ENCODE data around the gene GDPD5. TPM values are rescaled to one million over a fixed set of nuclear protein-coding genes. Genes with fewer than 3 reads are reported as not detected.

GDPD5 gene
- total and polyA plus RNA-seq, 8 donors: 0.58 to 57.6 (median 4.9) TPM

GRCh38 chr11:75433443-75433842 lies 92.3 kb downstream of the GDPD5 start:
- intact Hi-C loops (cut with DNase I; ENCODE audit: low total_unique reads): no loop called here
- Histone ChIP-seq H3K36me3 (peaks cover 0 to 5% (median 0%) of the 10 kb centered on the region in 4 donors), H3K27me3 (peaks cover 0 to 55% (median 12%) of the 10 kb centered on the region in 3 donors), H3K9me3 (peaks cover 0 to 6% (median 4%) of the 10 kb centered on the region in 4 donors), H3K4me3 (no peak overlapping the region), H3K4me1 (peaks cover 13 to 33% (median 22%) of the 10 kb centered on the region in 4 donors), H3K27ac (no peak overlapping the region)
- TF ChIP-seq, protein P1, sequence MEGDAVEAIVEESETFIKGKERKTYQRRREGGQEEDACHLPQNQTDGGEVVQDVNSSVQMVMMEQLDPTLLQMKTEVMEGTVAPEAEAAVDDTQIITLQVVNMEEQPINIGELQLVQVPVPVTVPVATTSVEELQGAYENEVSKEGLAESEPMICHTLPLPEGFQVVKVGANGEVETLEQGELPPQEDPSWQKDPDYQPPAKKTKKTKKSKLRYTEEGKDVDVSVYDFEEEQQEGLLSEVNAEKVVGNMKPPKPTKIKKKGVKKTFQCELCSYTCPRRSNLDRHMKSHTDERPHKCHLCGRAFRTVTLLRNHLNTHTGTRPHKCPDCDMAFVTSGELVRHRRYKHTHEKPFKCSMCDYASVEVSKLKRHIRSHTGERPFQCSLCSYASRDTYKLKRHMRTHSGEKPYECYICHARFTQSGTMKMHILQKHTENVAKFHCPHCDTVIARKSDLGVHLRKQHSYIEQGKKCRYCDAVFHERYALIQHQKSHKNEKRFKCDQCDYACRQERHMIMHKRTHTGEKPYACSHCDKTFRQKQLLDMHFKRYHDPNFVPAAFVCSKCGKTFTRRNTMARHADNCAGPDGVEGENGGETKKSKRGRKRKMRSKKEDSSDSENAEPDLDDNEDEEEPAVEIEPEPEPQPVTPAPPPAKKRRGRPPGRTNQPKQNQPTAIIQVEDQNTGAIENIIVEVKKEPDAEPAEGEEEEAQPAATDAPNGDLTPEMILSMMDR (IDR thresholded peaks at IDR 0.05): no peak
- TF ChIP-seq EP300 (IDR thresholded peaks at IDR 0.05) (no peak), POLR2A (IDR thresholded peaks at IDR 0.05) (no peak)
- 70 to 76% (median 75%) methylated on average over 6 of the region's 6 CpGs for WGBS, 5 donors
- DNase-seq: no peak

DNA sequence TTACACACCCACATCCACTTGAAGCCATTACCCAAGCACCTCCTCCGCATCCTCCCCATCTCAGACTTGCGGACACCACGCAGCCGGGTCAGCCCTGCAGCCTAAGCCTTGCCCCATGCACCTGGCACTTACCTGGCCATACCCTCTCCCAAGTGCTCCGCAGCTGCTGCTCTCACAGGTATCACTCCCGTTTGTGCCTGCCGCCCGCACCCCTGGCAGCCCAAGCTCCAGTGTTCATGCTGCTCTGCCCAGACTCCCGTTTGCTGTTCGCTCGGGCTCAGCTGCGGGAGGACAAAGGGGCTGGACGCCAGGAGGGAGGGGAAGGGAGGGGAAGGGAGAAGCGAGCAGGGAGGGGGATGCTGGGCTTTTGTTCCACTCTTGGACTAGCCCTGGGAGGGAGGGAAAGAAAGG lies 92.8 kb downstream of the GDPD5 start, which contains the start of gene KLHL35:
Gene KLHL35, minus strand, starts transcription at position 293 of the 411 bp plus-strand sequence. CDS start 2,574 bp downstream, outside the sequence.
- H3K36me3 ChIP-seq: peaks cover 0 to 5% (median 0%) of the 10 kb centered on the region in 4 donors
- peaks cover 0 to 59% (median 12%) of the 10 kb centered on the region in 3 donors for H3K27me3 ChIP-seq
- peaks cover 13 to 36% (median 24%) of the 10 kb centered on the region in 4 donors for H3K4me1 ChIP-seq
- no peak within 1 kb of the TSS for H3K27ac ChIP-seq
- TF ChIP-seq POLR2A (IDR thresholded peaks at IDR 0.05) (no peak), EP300 (IDR thresholded peaks at IDR 0.05) (no peak), POLR2AphosphoS5 (IDR thresholded peaks at IDR 0.05) (no peak)
- DNase-seq: peak in 1 of 2 donors; percentile 65
- intact Hi-C loops (cut with DNase I; ENCODE audit: low total_unique reads): no loop called here
- 17 to 27% (median 26%) methylated on average over 14 of the region's 14 CpGs for WGBS, 5 donors
- no peak within 1 kb of the TSS for H3K4me3 ChIP-seq
- peaks cover 0 to 6% (median 4%) of the 10 kb centered on the region in 4 donors for H3K9me3 ChIP-seq

DNA sequence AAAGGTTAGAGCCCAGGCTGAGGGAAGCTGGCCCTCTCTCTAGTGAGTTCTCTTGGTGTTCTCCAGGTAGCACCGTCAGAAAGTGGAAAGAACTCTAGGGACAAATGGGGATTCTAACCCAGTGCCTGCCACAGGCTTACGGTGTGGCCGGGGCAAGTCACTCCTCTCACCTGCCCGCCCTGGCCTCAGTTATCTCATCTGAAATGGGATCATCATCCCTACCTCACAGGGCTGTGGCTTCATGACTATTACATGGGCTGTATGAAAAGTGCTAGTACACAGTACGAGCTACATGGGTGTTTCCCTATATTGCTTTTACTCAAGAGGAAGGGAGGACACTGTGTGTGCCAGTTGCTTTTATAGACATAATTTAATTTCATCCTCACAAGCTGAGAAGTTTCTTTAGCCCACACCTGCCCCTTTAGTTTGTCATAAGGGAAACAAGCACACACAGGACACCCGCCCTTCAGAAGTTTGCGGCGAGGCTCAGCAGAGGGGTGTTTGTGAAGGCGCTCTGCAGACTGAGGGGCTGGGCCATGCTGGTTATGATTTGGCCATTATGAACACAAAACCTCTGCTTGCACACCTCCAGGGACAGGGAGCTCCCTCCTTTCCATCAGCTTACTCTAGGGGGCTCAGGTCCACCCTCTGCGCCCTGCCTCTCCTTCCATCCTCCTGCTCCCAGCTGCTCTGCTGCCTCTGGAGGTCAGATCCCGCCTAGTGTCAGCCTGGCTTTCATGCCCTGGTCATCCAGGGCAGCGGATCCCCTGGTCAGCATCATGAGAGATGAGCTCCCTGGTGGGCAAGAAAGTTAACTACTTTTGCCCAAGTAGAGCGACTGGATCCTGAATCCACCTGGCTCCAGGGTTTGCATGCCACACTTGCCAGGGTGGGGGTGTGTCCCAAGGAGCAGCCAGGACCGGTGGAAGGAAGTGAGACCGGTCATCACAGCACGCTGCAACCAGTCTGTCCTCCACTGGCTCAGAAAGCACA lies 93.9 kb downstream of the GDPD5 start:
- Histone ChIP-seq H3K4me1 (peaks cover 13 to 38% (median 26%) of the 10 kb centered on the region in 4 donors), H3K36me3 (peaks cover 0 to 5% (median 0%) of the 10 kb centered on the region in 4 donors), H3K27ac (no peak overlapping the region), H3K4me3 (no peak overlapping the region), H3K9me3 (peaks cover 0 to 6% (median 4%) of the 10 kb centered on the region in 4 donors), H3K27me3 (peaks cover 0 to 59% (median 12%) of the 10 kb centered on the region in 3 donors)
- DNase-seq: no peak
- TF ChIP-seq POLR2AphosphoS5 (IDR thresholded peaks at IDR 0.05) (no peak), POLR2A (IDR thresholded peaks at IDR 0.05) (no peak), EP300 (IDR thresholded peaks at IDR 0.05) (no peak)
- TF ChIP-seq, protein P1 (IDR thresholded peaks at IDR 0.05): no peak
- intact Hi-C loops (cut with DNase I; ENCODE audit: low total_unique reads): no loop called here
- 56 to 63% (median 60%) methylated on average over 16 of the region's 16 CpGs for WGBS, 5 donors

GRCh38 chr11:75430714-75431532 lies 94.8 kb downstream of the GDPD5 start:
- Histone ChIP-seq H3K27ac (peak overlapping the region in 3 of 5 donors; percentile 55 to 76 (median 59)), H3K36me3 (peaks cover 0 to 5% (median 0%) of the 10 kb centered on the region in 4 donors), H3K9me3 (peaks cover 0 to 6% (median 4%) of the 10 kb centered on the region in 4 donors), H3K27me3 (peaks cover 0 to 59% (median 12%) of the 10 kb centered on the region in 3 donors), H3K4me3 (peak overlapping the region; percentile 33 to 44 (median 41)), H3K4me1 (peaks cover 13 to 38% (median 26%) of the 10 kb centered on the region in 4 donors)
- intact Hi-C loops (cut with DNase I; ENCODE audit: low total_unique reads): no loop called here
- TF ChIP-seq POLR2A (IDR thresholded peaks at IDR 0.05): no peak
- no peak for TF ChIP-seq EP300 (IDR thresholded peaks at IDR 0.05)
- TF ChIP-seq POLR2AphosphoS5 (IDR thresholded peaks at IDR 0.05): no peak
- TF ChIP-seq, protein P1 (IDR thresholded peaks at IDR 0.05): no peak
- WGBS, 5 donors: 30 to 42% (median 40%) methylated on average over 29 to 32 of the region's 32 CpGs
- DNase-seq: no peak

All from stomach (tissue), 9 donors.